GM12878 (cell line): Measurements from ENCODE around the gene SENP7.
"Not testable (repeated sequence)": the region's sequence is repeated elsewhere in the genome, so short reads cannot be mapped to it uniquely, and the experiment has no call there.

ENCODE experiments used
- POLR2AphosphoS5 ChIP-seq: IDR thresholded peaks from 2 replicates; pipeline ENCODE4 v1.6.1; 2011; ENCODE audit warnings: mild to moderate bottlenecking, low read length, inconsistent platforms
- ZZZ3 ChIP-seq: IDR thresholded peaks from 2 replicates; pipeline ENCODE4 v1.6.1; 2011; ENCODE audit warnings: low read depth; ENCODE audit not compliant: control insufficient read depth, insufficient read length
- TF ChIP-seq, protein P1 (sequence below), 3 experiments: IDR thresholded peaks in 2 of 3; conservative IDR thresholded peaks in 1 of 3; 2 replicates each; pipeline ENCODE4 v1.5.1; 2011; ENCODE audit warnings: low read depth in 3 of 3, low read length in 3 of 3, mild to moderate bottlenecking in 3 of 3, control low read depth in 2 of 3, moderate library complexity in 2 of 3, inconsistent platforms in 1 of 3, mixed read lengths in 1 of 3; ENCODE audit not compliant: control insufficient read depth in 2 of 3, insufficient read depth in 1 of 3; ENCODE audit errors: extremely low read depth in 1 of 3
- TF ChIP-seq, protein P2 (sequence below): fragments of 450-650 bp; IDR thresholded peaks from 2 replicates; pipeline ENCODE4 v1.6.1; 2017; ENCODE audit warnings: antibody characterized with exemption, mild to moderate bottlenecking, moderate library complexity
- TF ChIP-seq, protein P3 (sequence below): IDR thresholded peaks from 2 replicates; pipeline ENCODE4 v1.6.1; 2012; ENCODE audit warnings: low read length, inconsistent platforms
- TF ChIP-seq, protein P4 (sequence below): IDR thresholded peaks from 2 replicates; pipeline ENCODE4 v1.6.1; 2011; ENCODE audit warnings: low read depth, mild to moderate bottlenecking, low read length, moderate library complexity, borderline replicate concordance; ENCODE audit errors: extremely low read depth

DNA sequence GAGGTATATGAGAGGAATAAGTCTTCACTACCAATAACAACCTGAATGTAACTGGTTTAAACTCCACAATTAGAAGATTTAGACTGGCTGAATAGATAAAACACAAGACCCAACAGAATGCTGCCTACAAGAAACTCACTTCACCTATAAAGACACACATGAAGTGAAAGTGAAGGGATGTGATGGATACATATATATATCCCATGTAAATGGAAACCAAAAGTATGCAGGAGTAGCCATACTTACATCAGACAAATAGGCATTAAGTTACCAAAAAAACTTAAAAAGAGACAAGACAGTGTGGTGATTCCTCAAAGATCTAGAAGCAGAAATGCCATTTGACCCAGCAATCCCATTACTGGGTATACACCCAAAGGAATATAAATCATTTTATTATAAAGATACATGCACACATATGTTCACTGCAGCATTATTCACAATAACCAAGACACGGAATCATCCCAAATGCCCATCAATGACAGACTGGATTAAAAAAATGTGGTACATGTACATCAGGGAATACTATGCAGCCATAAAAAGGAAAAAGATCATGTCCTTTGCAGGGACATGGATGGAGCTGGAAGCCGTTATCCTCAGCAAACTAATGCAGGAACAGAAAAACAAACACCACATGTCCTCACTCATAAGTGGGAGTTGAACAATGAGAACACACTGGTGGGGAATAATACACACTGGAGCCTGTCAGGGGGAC lies 38.0 kb downstream of the SENP7 start:
- TF ChIP-seq, protein P1, sequence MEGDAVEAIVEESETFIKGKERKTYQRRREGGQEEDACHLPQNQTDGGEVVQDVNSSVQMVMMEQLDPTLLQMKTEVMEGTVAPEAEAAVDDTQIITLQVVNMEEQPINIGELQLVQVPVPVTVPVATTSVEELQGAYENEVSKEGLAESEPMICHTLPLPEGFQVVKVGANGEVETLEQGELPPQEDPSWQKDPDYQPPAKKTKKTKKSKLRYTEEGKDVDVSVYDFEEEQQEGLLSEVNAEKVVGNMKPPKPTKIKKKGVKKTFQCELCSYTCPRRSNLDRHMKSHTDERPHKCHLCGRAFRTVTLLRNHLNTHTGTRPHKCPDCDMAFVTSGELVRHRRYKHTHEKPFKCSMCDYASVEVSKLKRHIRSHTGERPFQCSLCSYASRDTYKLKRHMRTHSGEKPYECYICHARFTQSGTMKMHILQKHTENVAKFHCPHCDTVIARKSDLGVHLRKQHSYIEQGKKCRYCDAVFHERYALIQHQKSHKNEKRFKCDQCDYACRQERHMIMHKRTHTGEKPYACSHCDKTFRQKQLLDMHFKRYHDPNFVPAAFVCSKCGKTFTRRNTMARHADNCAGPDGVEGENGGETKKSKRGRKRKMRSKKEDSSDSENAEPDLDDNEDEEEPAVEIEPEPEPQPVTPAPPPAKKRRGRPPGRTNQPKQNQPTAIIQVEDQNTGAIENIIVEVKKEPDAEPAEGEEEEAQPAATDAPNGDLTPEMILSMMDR (IDR thresholded peaks at IDR 0.05 in 2 of 3, conservative IDR thresholded peaks at IDR 0.05 in 1 of 3; ENCODE audit: control insufficient read depth in 2 of 3, extremely low read depth in 1 of 3, insufficient read depth in 1 of 3, low read depth in 3 of 3, low read length in 3 of 3), result not testable (repeated sequence)
- TF ChIP-seq, protein P2, sequence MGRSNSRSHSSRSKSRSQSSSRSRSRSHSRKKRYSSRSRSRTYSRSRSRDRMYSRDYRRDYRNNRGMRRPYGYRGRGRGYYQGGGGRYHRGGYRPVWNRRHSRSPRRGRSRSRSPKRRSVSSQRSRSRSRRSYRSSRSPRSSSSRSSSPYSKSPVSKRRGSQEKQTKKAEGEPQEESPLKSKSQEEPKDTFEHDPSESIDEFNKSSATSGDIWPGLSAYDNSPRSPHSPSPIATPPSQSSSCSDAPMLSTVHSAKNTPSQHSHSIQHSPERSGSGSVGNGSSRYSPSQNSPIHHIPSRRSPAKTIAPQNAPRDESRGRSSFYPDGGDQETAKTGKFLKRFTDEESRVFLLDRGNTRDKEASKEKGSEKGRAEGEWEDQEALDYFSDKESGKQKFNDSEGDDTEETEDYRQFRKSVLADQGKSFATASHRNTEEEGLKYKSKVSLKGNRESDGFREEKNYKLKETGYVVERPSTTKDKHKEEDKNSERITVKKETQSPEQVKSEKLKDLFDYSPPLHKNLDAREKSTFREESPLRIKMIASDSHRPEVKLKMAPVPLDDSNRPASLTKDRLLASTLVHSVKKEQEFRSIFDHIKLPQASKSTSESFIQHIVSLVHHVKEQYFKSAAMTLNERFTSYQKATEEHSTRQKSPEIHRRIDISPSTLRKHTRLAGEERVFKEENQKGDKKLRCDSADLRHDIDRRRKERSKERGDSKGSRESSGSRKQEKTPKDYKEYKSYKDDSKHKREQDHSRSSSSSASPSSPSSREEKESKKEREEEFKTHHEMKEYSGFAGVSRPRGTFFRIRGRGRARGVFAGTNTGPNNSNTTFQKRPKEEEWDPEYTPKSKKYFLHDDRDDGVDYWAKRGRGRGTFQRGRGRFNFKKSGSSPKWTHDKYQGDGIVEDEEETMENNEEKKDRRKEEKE, result not testable (repeated sequence)
- TF ChIP-seq POLR2AphosphoS5, ZZZ3: not testable (repeated sequence)
- TF ChIP-seq, protein P3, sequence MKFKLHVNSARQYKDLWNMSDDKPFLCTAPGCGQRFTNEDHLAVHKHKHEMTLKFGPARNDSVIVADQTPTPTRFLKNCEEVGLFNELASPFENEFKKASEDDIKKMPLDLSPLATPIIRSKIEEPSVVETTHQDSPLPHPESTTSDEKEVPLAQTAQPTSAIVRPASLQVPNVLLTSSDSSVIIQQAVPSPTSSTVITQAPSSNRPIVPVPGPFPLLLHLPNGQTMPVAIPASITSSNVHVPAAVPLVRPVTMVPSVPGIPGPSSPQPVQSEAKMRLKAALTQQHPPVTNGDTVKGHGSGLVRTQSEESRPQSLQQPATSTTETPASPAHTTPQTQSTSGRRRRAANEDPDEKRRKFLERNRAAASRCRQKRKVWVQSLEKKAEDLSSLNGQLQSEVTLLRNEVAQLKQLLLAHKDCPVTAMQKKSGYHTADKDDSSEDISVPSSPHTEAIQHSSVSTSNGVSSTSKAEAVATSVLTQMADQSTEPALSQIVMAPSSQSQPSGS, result not testable (repeated sequence)
- TF ChIP-seq, protein P4, sequence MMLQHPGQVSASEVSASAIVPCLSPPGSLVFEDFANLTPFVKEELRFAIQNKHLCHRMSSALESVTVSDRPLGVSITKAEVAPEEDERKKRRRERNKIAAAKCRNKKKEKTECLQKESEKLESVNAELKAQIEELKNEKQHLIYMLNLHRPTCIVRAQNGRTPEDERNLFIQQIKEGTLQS, result not testable (repeated sequence)
